ENCODE data around the gene CAMKK1.

The CAMKK1 gene

DNA sequence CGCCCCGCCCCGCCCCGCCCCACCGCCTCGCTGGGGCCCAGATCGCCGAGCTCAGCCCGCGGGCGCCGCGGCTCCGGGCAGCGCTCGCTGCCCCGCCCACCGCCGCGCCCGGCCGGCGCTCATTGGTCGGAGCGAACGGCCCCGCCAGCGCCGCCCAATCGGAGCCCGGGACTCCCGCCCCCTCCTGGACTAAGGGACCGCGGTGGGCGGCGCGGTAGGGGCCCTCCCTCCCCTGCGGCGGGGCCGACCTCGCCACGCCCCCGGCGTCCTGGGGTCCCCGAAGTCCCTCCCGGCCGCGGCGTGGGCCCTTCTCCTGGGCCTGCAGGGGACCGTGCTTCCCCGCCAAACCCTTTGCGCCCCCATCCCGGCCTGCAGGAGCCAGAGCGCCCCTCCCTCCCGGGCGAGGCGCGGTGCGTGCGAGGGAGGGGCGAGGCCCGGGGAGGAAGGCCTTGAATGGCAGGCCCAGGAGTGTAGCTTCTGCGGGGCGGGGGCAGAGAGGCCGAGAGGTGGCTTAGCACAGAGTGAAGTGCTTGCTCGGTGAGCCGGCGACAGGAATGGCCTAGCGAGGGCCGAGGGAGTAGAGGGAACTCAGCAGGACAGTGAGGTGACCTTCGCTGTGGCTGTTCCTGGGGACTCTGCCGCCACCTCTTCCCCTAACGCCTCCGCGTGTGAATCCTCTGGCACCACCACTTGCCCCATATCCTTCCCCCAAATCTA lies at the start of gene CAMKK1:
Gene CAMKK1, minus strand, starts transcription at position 51 of the 717 bp plus-strand sequence. CDS start 7,366 bp downstream, outside the sequence.
- DNase-seq, result peak; percentile 91

GRCh38 chr17:3940965-3941698 lies 48.3 kb upstream of the CAMKK1 start:
- no peak for DNase-seq

DNA sequence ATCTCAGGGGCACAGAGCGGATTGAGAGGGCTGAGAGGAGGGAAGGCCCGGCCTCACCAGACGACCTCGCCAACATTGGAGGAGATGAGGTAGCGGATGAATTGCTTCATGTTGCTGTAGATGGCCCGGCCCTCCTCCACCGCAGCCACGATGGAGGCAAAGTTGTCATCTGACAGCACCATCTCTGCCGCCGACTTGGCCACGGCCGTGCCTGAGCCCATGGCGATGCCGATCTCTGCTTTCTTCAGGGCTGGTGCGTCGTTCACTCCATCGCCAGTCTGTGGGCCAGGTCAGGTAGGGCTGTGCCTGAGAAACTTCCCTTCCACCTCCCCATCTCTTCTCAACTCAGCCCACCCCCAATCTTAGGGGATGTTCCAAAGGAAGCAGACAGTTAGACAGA lies 44.5 kb upstream of the CAMKK1 start:
- no peak for DNase-seq

- DNase-seq, result no peak
Measured at GRCh38 chr17:3935825-3936355, 43.0 kb upstream of the CAMKK1 start.

- no peak for DNase-seq
Measured at GRCh38 chr17:3935140-3935542, 42.3 kb upstream of the CAMKK1 start.

DNA sequence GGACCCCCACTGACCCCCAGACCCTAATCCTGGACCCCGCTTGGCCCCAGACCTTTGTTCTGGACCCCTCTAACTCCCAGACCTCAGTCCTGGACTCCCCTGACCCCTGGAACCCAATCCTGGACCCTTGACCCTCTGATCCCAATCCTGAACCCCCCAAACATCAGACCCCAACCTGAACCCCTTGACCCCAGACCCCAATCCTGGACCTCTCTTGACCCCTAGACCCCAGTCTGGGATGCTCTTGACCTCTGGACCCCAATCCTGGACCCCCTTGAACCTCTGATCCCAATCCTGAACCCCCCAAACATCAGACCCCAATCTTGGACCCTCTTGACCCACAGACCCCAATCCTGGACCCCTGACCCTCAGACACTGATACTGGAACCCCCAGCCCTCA lies 36.9 kb upstream of the CAMKK1 start:
- DNase-seq, result no peak

GRCh38 chr17:3929181-3929580 lies 36.3 kb upstream of the CAMKK1 start:
- no peak for DNase-seq

DNA sequence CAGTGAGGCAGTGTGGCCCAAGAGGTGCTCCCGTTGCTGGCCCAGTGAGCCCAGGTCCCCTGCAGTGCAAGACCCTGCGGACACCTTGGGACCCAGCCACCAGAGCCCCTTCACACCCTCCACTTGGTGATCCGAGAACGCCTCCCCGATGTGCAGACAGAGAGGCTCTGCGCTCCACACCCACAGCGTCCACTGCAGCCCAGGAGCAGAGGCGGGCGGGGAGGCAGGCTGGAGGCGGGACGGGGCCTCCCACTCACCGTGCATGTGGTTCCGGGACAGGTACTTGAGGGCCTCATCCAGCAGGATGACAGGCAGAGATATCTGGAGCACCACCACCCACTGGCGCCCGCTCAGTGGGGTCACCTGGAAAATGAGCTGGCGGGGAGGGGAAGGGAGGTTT lies 35.6 kb upstream of the CAMKK1 start:
- no peak for DNase-seq

DNA sequence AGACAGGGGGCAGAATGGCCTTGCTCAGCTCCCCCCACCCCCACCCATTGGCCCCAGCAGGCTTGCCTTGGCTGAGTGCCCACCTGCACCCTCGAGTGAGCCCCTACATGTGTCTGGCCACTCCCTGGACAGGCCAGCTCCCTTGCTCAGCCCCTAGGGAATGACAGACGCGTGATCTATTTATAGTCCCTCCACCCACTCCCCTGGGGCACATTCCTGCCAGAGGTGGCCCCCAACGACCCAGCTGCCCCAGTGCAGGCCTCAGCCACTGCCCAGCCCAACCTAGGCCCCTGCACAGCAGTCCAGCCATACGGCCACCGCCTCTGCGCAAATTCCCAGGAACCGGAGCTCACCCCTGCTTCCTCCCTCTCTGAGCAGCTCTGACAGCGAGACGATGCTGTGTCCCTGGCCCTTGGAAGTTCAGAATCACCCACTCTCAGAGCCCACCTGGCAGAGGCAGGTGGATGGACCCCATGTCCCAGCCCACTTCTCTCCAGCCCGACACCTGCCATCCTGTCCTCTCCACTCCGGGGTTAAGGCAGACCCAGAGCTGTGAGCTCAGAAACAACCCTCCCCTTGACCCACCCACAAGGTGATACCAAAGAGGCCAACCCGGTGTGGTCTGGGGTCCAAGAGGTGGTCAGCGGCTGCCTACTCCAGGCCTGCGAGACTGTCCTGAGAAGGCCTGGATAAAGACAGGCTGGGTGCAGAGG lies 34.9 kb upstream of the CAMKK1 start:
- DNase-seq, result no peak

DNA sequence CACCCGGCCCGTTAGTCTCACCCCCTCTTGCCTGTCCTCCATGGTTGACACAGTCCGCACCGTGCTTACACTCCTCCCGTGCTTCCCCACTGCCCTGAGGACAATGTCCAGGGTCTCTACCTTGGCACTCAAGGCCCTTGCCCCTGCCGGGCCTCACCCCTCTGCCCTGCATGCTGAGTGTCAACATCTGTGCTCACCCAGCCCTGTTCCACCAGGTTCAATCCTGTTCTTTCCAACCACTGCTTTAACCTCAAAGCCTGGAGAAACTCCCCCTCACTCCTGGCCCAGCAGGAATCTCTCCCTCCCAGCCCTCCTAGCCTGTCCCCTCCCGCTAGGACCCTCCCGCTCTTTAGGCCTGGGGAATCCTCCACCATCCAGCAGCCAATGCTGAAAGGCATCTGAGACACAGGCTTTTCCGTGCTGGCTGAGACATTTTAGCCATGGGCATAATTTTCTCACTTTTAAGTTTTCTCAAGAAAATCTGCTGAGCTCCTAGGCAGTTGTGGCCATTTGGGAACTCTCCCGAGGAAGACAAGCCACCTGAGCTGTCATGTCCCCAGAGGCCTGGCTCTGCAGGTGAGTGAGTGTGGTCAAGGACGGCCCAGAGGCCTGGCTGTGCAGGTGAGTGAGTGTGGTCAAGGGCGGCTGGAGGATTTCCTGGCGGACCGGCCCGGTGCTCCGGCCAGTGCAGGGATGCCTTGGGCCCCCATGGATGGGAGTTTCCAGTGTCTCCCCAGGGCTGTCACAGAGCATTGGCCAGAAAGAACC lies 34.2 kb upstream of the CAMKK1 start:
- no peak for DNase-seq

DNA sequence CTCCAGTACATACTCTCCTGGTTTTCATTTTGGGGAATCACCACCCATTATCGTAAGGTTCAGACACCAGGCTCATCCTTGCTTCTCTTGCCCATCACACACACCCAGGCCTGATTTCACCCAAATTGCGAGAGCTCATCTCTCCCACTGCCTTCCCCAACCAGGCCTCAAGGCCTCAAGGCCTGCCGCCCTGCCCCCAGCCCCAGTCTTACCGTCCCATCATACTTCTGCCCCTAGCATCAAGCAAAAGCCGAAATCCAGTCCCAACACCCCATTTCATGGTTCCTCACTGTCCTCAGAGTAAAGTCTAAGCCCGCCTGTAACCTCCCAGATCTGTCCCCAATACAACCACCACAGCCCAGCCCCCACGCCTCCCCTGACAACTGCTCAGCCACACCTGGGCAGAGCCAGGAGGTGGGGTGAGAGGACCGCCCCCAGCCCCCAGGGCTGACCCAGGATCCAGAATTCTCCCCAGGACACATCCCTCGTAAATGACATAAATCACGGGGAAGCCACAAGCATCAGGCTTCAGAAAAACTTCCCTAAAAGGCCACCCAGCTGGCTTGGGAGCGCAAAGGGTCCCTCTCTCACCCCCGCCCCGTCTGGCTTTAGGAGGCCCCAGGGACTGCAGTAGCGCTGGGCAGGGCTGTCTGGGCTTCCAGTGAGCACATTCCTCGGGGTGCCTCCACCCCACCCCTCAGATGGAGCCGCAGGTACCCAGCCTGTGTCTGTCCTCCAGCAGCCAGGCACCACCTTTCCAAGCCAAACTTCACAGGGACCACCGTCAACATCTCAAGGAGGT lies 33.0 kb upstream of the CAMKK1 start:
- DNase-seq, result no peak

DNA sequence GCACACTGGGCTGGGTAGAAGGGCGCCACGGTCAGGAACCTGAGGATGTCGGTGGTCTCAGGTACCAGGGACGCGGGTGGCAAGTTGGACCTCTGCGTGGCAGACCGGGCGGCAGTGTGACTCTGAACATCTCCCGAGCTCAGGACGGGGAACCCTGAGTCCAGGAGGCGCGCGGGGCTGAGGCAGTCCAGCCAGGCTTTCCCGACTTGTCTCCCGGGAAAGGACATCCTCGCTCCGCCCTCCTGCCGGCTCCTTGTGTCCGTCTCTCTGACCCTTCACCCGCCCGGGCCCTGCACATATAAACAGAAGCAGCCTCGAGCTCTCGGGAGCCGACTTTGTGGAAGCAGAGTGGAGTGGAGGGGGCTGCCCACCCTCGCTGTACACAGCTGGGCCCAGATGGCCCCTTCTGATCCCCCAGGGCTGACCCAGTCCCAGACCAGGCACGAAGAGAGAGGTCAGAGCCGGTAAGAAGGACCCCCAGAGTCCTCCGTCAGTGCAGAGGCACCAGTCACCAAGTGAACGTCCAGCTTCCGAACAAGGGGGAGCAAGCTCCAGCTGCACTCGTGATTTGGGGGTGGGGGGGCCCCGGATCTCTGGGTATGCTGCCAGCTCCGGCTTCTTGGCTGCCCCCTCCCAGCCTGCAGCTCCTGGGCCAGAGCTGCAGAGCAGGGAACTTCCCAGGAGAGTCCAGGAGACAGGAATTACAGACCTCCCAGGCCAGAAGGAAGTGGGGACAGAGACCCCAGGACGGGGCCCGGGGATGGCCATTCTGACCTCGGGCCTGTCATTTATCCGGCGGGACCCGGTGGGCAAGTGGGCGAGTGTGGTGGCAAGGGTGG lies 31.9 kb upstream of the CAMKK1 start:
- no peak for DNase-seq

DNA sequence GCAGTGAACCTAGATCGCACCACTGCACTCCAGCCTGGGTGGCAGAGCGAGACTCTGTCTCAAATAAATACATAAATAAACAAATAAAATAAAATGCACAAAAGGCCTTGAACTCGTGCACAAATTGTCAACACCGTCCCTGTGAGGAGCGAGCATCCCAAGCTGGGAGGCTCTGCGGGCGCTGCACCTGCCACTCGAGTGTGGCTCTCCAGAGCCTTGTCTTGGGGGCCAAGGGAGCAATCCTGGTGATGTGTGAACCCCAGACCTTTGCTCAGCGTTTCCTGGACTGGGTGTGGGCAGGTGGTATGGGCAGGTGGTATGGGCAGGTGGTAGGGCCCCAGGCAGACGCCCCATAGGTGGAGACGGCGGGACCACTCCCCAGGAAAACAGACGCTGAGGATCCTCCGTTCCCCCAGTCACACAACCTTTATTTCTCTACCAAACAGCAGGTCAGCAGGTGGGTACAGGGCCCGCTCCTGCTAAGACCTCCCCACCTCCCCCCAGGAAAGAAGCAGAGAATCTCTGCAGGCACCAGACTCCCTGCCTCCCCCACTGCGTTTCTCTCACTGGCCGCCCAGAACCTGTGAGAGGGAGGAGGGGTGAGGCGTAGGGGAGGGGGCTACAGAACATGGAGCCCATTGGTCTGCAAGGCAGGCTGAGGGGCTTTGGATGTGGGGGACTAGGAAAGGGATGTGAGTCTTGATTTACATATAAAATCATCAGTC lies 30.8 kb upstream of the CAMKK1 start:
- DNase-seq, result no peak

DNA sequence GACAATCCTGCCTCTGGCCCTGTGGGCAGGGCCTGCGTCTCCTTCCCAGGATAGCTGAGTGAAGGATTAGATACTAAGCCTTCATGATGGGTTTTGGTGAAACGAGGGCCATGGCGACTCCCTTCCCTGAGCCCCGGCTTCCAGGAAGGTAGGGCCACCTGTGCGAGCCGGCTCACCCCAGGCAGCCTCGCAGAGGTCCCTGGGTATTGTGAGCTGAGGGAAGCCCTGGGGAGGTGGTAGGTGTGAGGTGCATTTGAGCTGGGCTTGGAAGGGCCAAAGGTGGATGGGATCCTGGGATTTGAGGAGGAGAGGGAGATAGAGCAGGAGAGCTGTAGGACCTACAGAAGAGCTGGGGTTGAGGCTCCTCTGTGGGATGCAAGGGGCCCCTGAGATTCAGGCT lies 29.9 kb upstream of the CAMKK1 start:
- DNase-seq, result no peak

DNA sequence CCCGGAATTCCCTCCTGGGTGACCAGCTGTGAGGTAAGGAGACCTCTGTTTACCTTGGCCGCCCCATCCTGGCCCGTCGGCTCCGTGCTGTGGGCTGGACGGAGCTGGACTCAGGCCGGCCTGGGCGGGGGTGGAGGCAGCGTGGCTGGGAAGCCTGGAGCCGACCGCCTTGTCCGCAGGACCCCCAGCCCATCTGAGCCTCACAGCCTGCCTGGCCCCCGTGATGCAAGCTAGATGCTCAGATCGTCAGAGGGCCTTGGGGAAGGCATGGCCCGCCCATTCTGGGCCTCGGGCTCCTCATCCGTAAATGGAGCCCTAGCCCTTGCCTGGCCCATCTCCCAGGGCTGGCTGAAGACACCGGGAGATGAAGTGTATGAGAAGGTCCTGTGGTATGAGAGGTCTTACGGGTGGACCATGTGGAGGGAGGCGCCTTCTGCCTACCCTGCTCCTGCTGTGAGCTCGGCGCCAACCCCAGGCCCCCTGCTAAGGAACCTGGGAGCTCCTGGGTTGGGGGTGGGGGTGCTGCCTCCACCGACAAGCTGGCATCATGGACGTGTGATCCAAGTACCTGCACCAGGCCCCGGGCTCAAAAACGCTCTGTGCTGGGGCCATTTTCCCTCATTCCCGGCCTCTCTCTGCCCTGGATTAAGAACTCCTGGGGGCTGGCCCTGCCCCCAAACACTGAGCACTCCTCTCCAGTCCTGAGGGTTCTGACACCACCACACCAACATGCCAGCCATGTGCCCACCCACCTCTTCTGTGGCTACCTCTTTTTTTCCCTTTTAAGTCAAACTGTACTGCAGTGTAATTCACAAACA lies 28.9 kb upstream of the CAMKK1 start:
- DNase-seq, result no peak

DNA sequence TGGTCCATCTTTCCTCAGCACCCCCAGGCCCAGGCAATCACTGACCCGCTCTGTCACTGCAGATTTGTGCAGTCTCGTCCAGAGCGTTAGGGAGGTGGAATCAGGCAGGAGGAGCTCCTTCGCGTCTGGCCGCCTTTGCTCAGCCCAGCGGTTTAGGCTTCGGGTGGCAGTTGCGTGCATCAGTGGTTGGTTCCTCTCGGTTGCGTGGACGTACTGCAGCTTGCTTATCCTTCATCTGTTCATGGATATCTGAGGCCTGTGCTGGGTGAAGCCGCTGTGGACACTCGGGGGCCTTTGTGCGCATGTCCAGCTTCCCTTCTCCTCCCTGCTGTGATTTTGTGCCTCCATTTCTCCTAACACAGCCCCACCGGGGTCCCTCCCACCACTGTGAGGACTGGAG lies 28.2 kb upstream of the CAMKK1 start:
- DNase-seq, result no peak

- no peak for DNase-seq
Measured at GRCh38 chr17:3919123-3919624, 26.3 kb upstream of the CAMKK1 start.

DNA sequence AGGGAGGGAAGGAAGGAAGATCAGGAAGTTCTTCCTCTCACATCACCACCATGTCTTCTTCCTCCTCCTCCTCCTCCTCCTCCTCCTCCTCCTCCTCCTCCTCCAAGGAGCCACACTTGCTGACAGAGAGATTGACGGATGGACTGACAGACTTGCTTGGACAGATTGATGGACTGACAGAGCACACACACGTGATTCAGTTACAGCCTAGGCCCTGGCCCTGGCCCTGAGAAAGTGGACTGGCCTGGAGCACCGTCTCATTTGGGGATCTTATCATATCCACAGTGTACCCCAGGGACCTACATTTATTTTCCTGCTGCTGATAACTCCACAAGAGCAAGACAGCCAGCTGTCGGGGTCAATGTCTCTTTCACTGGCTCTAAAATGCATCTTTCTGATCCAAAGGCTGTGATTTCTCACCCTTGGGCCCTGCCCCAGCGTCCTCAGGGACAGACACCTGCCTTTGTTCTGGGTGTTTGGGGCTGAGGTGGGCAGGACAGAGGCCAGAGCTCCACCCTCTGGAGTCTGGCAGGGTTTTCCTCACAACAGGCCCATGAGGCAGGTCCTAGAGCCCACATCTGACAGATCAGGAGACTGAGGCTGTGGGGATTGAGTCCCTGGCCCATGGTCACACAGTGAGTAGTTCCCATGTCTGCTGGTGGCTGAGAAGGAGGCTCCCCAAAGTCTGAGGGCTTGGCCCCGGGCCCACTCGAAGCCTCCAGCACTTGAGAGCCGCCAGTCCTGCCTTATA lies 25.7 kb upstream of the CAMKK1 start:
- no peak for DNase-seq
